Activated CD4-positive, alpha-beta T cell treated with anti-CD3 and anti-CD28 coated beads for 24 hours (primary cell): ENCODE data around the gene LCOR.
"Not testable (repeated sequence)": the region's sequence is repeated elsewhere in the genome, so short reads cannot be mapped to it uniquely, and the experiment has no call there.

Source experiments
- DNase-seq, 2 donors: peaks; one replicate each; pipeline ENCODE4 v3.0.0-alpha.2; 2020; ENCODE audit warnings: low read depth in 2 of 2

The LCOR gene

GRCh38 chr10:96831867-96832720 is at the start of gene LCOR:
Gene LCOR, plus strand, starts transcription at chr10:96832298. Its CDS starts 116,760 bp downstream, at chr10:96949058.
- DNase-seq = peak; percentile 69 to 72

DNA sequence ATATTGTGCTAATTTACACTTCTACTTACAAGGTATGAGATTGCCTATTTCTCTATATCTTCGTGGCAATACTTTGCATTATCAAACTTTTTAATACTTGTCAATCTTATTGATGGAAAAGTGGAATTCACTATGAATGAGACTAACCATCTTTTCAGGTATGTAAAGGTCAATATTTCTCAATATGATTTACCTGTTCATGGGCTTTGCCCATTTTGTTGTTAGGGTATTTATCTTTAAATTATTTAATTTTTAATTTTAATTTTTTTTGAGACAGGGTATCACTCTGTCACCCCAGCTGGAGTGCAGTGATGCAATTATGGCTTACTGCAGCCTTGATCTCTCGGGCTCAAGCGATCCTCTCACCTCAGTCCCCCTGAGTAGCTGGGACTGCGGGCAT is 47.8 kb upstream of the LCOR start:
- DNase-seq = no peak

DNA sequence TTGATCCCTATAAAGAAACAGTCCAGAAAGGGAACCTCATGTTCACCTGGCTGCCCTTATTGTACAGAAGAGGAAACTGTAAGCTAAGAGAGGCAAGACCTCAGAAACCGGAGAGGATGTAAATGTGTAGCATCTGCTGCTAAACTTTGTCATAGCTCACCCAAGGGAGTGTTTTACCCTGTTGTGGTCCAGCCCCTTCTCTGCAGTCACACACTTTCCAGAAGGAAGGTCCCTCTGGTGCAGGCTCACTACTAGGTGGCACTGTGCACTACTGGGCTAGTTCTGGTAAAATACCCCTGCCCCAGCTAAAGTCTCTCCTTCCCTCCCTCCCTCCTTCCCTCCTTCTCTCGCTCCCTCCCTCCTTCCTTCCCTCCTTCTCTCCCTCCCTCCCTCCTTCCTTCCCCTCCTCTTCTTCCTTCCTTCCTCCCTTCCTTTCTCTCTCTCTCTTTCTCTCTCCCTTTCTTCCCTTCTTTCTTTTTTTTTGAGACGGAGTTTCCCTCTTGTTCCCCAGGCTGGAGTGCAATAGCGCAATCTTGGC is 42.5 kb upstream of the LCOR start:
- DNase-seq = no peak

DNA sequence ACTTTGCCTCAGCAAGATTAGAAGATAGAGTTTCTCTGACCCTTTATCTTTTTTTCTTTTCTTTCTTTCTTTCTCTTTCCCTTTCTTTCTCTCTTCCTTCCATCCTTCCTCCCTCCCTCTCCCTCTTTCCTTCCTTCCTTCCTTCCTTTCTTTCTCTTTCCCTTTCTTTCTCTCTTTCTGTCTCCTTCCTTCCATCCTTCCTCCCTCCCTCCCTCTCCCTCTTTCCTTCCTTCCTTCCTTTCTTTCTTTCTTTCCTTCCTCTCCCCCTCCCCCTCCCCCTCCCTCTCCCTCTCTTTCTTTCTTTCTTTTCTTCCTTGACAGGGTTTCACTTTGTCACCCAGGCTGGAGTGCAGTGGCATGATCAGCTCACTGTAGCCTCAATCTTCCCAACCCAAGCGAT is 40.2 kb upstream of the LCOR start:
- no peak for DNase-seq

DNA sequence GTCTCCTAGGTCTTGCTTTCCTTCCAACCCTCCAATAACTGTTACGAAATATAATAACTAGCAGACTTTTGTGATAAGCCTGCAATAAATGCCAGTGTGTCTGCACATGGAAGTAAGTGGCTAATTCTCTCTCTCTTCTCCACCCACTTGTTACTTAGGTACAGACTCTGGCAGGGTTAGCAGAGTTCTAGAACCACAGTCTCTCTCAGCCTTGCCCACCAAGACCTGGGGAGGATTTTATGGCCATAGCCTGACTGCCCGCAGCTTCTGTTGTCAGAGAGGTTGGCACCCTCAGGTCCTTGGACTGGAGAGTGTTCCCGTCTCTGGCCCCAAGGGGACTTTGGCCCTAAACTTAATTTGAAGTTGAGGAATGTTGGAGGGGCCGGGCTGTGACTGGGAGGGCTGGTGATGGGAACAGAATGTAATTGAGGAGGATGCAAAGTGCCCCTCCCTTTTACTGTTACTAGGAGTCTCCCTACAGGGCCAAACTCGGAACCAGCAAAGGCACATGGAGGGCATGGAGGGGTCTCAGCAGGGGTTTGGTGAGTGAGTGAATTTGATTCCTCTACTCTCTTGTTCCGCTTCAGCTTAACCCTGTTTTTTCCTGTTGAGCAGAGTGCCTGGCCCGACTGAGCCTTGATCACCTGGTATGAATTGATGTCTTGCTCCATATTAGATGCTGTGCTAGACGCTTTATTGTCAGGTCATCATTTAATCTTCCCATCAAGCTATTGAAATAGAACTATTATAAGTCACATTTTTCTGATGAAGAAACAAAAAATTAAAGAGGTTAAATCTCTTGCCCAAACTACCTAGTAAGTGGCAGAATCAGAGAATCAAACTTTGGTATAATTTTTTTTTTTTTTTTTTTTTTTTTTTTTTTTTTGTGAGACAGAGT is 37.0 kb upstream of the LCOR start:
- DNase-seq = no peak

- DNase-seq = no peak
Measured at GRCh38 chr10:96797485-96797884, 34.6 kb upstream of the LCOR start.

DNA sequence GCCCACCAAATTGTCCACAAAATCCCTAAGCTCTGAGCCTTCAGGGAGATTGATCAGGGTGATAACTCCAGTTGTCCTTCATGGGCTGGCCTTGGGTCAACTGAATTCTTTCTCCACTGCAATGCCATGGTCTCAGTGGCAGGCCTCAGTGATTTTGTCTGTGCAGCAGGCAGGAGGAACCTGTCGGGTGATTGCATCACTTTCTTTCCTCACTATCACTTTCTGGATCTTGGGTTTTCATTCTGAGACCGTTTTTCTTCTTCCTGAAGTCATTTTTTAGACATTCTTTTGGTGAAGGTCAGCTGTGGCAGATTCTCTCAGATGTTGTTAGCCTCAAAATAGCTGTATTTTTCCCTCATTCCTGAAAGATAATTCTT is 28.8 kb upstream of the LCOR start:
- DNase-seq = no peak

DNA sequence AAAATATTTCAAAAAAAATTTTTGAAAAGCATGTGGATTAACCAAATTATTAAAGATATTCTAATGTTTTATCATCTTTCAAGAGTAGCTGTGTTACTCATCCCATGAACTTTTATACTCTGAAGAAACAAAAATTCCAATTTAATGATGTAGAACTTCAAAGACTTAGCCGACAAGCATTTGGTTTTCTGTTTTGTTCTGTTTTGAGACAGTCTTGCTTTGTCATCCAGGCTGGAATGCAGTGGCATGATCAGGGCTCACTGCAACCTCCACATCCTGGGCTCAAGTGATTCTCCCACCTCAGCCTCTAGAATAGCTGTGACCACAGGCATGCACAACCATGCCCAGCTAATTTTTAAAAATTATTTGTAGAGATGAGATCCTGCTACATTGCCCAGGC is 17.8 kb upstream of the LCOR start:
- DNase-seq = no peak

DNA sequence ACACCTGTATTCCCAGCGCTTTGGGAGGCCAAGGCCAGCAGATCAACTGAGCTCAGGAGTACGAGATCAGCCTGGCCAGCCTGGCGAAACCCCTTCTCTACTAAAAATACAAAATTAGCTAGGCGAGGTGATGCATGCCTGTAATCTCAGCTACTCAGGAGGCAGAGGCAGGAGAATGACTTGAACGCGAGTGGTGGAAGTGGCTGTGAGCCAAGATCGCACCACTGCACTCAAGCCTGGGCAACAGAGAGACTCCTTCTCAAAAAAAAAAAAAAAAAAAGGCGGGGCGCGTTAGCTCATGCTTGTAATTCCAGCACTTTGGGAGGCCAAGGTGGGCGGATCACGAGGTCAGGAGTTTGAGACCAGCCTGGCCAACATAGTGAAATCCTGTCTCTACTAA is 13.1 kb upstream of the LCOR start:
- DNase-seq = not testable (repeated sequence)

- DNase-seq = no peak
Measured at GRCh38 chr10:96820765-96821164, 11.3 kb upstream of the LCOR start.

- no peak for DNase-seq
Measured at GRCh38 chr10:96826438-96826837, 5.7 kb upstream of the LCOR start.

DNA sequence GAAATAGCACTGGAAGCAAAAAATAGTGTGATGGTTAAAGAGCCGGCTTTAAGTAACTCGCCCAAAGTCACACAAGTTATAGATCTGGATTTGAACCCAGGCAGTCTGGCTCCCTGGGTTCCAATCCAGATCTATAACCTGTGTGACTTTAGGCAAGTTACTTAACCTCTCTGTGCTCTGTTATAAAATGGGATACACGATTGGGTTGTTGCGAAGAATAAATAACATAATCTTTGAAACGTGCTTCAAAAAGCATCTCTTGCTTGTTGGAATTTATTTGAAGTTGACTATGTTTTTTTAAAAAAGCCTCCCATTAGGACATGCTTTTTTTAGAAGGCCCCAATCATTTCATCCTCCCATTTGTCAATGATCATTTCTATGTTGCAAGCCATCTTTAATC is 3.5 kb upstream of the LCOR start:
- no peak for DNase-seq

DNA sequence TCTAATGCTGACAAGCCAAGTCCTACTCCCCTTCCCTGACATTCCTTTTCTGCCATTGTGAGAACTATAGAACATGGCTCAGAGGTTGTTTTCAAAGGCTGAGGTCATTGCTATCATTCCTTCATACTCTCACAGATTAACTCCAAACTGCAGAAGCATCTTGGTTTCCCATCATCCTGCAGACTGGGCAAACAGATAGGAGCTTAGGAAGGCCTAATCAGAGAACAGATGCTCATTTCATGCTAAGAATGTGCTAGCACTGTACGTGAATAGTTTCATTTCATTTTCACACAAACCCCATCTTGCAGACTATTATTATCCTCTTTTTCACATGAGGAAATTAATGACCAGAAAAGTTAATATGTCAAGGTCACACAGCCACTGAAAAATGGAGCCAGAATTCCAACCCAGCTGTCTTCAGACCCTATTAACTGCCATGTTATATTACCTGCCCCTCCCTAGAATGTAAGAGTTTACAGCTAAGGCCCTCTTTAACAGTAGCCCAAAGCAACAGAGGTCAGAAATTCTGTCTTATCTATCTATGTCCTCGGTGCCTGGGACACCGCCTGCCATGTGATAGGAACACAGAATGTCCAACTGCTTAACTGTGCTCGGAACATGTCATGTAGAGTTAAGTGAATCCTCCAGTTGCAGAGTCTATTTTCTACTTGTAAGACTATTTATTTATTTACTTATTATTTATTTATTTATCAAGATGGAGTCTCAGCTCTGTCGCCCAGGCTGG is 2.9 kb upstream of the LCOR start:
- no peak for DNase-seq

DNA sequence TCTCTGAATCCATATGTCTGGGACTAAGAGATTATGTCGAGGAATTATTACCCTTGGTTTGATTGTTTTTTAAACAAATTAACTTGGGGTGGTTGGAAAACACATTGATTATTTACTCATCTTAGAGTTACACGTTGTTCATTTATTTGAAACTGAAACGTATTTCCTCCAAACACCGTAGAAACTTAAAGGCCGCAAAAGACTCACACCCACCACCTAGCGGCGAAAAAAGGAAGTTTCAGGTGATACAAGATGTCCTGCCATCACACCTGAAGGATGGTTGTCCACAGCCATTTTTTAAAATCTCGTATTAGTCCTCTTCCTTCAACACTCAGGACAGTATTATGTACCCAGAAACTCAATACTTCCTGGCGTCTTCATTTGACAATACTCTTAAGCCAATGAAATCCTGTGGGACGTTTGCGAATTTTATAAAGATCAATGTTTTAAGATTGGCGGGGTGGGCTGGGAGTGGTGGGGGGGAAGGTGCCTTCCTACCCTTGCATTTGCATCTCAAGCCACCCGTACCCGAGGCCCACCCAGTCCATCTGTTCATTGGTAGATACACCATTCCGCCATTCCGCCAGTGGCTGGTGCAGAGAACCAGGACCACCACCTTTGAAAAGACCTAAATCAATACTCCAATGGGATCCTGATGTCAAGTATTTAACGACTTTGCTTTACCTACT is 1.4 kb upstream of the LCOR start:
- peak; percentile 68 to 75 for DNase-seq

DNA sequence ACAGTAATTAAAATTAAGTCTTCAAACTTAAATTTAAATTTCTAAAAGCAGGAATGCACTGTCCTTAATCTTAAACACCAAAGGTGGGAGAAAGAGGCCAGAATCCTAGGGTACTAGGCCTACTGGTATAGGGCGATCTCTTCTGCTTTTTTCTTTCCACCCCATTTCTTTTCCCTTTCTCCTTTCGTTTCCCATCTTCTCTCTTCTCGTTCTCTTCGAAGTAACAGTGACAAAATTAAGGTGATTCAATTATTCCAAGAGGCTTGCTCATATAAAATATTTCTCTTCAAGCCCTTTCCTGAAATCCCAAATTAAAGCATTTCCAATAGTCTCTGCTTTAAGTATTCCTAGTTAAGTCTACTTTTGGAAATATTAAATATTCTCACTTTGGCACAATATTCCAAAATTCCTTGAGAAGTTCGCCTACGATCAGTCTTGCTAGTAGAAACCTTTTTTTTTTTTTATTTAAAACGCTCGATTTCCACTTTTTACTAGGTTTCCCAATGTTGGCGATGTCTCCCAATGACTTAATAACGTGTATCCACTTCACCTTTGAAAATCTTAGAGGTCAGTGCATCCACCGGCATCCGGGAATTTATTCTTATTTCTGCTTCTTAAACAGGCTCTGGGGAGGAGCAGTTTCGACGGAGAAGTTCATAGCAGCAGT is 765 bp upstream of the LCOR start:
- DNase-seq = no peak

GRCh38 chr10:96832721-96833219 is 672 bp downstream of the LCOR start:
- DNase-seq = peak; percentile 76 to 80

- peak in 1 of 2 donors; percentile 2 for DNase-seq
Measured at GRCh38 chr10:96833220-96834001, 1.3 kb downstream of the LCOR start.

DNA sequence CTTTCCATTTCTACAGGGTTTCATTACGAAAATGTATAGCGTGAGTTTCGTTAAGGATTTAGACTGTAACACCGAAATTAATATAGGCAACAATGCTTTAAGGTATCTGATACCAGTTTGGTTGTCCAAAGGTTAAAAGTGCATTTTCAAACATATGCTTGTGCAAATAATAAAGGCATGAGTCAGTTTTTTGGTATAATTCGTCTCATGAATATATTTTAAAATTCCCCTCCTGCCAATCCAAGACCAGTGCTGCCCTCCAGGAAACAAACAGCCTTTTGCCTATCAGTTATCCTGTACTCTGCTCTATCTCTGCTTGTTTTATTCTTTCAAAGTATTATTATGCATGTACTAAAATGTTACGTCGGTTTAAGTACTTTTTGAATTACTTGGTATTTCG is 2.0 kb downstream of the LCOR start:
- DNase-seq = no peak

- DNase-seq = no peak
Measured at GRCh38 chr10:96835899-96836298, 3.8 kb downstream of the LCOR start.

DNA sequence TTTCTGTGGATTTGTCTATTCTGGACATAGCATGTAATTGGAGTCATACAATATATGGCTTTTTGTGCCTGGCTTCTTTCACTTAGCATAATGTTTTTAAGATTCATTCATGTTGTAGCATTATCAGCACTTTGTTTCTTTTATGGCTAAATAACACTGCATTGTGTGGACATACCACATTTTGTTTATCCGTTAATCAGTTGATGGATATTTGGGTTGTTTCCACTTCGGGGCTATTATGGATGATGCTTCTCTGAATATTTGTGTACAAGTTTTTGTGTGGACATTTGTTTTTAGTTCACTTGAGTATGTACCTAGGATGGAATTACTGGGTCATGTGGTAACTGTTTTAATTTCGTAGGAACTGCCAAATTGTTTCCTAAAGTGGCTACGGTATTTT is 6.4 kb downstream of the LCOR start:
- no peak for DNase-seq
